ENCODE results near the gene KLHL30.

GRCh38 chr2:238163481-238164198, 25.2 kb downstream of the KLHL30 start:
- no peak for TF ChIP-seq GATA2 (IDR thresholded peaks at IDR 0.05; ENCODE audit: low read depth, low read length)
- no peak for TF ChIP-seq GATA3 (IDR thresholded peaks at IDR 0.05; ENCODE audit: low read depth, low read length)

Data from SH-SY5Y (cell line).